GM12892 (cell line): ENCODE data around the gene LIPG.

Experiments used
- POLR2A ChIP-seq: IDR thresholded peaks from 2 replicates; pipeline ENCODE4 v1.6.1; 2011; ENCODE audit warnings: low read depth, low read length, control low read depth
- POLR2AphosphoS5 ChIP-seq: IDR thresholded peaks from 2 replicates; pipeline ENCODE4 v1.6.1; 2011; ENCODE audit warnings: low read depth, low read length, control low read depth

- TF ChIP-seq POLR2A (no peak), POLR2AphosphoS5 (no peak)
Measured at GRCh38 chr18:49560624-49561288, 1.1 kb upstream of the LIPG start.
